ENCODE data around the gene AEN.

AEN gene

DNA sequence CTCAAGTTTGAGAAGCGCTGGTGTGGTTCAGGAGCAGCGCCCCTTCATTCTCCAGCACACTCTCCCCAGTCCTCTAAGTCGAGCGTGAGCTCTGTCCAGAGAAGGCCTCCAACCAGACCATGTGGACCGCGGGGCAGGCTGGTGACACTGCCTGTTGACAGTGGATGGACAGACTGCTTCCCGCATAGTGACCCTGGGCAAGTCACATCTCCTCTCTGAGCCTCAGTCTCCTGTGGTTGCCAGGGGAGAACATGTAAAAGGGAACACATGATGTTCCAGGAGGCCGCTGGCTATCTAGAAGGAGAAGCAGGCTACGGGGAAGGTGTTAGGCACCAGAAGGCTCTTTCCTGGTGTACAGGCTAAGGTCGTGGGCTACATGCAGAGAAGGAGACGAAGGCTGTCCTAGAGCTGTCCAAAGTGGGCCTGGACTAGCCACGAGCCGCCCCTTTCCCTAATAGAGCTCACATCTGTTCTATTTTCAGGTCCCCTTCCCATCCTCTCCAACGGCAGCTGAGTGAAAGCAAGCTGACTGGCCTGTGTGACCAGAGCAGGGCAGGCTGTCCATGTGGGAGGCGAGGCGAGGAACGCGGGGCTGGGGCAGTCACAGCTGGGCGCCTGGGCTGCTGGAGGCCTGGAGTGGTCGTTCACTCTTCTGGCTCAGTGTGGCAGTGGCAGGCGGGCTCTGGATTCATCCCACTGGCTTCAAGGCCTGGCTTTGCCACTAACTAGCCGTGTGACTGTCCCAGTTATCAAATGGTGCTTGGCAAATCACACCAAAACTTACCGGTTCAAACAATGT, 28.8 kb downstream of the AEN start:
- no peak for DNase-seq (ENCODE audit: low read depth)

DNA sequence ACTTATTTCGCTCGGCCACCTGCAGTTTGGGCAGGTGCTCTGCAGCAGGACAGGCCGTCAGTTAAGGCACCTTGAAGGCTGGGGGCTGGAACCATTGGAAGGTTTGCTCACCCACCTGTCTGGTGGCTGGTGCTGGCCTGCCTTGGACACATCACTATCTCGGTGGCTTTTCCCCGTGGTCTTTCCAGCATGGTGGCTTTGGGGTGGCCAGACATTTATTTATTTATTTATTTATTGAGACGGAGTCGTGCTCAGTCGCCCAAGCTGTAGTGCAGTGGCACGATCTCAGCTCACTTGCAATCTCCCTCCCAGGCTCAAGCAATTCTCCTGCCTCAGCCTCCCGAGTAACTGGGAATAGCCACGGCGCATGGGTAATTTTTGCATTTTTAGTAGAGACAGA, 29.4 kb downstream of the AEN start:
- no peak for DNase-seq (ENCODE audit: low read depth)

DNA sequence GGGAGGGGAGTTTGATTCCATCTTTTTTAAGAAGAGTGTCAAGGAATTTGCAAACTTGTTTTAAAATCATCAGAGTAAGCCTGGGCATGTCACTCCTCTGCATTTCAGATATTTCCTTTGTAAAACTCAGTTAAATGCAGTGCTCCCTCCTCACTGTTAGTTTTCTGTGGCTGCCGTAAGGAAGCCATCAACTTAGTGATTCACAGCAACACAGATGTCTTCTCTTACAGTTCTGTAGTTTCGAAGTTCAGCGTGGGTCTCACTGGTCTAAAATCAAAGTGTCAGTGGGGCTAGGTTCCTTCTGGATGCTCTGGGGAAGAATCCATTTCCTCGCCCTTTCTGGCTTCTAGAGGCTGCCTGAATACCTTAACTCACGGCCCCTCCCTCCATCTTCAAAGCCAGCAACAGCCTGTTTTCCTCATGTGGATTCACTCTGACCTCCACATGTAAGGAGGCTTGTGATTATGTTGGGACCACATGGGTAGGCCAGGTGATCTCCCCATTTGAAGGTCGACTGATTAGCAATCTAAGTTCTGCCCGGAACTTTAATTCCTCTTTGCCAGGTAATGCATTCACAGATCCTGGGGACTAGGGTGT, 30.1 kb downstream of the AEN start:
- DNase-seq (ENCODE audit: low read depth), result no peak

DNA sequence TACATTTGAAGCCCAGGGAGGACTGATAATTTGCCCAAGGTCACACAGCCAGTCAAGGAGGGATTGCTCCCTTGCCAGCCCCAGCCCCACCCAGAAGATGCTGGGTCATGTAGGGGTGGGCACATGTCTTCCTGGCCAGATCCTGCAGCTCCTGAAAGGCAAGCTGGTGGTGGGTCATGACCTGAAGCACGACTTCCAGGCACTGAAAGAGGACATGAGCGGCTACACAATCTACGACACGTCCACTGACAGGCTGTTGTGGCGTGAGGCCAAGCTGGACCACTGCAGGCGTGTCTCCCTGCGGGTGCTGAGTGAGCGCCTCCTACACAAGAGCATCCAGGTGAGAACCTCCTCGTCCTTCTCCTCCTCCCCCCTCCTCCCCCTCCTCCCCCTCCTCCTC, 30.8 kb downstream of the AEN start:
- DNase-seq (ENCODE audit: low read depth), result no peak

DNA sequence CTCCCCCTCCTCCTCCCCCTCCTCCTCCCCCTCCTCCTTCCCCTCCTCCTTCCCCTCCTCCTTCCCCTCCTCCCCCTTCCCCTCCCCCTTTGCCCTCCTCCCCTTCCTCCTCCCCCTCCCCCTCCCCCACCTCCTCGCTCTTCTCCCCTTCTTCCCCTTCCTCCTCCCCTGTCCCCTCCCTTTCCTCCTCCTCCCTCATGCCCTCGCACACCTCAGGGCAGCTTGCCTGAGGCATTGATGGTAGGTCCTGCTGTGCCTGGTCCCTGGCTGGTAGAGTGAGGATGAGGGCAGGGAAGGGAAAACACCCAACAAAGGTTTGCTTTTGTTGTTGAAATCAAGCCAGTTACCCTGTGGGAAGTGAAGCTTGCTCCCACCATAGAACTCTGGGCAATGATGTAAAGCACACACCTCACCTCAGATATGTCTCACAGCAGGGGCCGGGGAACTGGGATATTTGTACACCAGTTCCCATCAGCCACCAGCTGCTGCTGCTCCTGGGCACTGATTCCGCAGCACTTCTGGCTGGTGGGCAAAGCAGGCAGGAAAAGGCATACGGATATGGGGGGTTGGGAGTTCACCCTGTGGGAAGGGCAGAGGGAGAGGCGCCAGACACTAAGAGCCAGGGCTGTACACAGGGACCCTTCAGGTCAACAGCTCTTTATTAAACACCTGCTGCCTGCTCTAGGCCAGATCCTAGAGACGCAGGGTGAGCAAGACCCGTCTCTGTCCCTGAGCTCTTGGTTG, 31.5 kb downstream of the AEN start:
- no peak for DNase-seq (ENCODE audit: low read depth)

DNA sequence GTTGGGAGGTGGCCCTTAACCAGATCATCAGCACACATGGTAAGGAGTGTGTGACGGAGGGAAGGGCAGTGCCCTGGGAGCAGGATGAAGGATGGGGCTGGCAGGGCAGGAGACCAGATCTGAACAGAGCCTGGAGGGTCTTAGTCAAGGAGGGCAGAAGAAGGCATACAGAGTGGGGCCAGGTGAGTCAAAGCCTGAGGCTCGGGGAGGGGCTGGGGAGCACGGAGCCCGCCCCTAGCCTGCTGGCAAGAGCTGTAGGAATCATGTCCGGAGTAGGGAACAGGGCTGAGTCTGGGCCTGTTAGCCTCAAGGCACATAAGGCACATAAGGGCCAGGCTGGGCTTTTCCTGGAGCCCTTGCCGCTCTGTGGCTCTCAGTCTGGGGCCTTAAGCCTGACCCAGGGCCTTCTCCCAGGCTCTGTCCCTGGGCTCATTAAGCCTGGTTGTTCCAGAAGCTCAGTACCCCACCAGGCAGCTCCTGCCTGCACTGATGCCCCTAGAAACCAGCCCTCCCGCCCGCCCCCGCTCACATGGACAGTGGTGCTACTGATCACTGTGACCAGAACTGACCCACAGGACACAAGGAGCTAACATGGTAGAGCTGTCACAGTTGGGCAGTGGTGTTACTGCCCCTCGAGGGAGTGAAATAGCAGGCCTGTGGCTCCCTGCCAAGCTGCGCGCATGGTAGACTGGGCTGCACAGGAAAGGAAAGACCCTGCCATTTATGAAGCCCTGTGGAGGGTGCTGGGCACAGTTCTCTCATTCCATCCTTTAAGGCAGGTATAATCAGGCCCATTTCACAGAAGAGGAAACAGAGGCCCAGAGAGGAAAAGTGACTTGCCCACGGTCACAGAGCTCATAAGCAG, 32.3 kb downstream of the AEN start:
- no peak for DNase-seq (ENCODE audit: low read depth)

DNA sequence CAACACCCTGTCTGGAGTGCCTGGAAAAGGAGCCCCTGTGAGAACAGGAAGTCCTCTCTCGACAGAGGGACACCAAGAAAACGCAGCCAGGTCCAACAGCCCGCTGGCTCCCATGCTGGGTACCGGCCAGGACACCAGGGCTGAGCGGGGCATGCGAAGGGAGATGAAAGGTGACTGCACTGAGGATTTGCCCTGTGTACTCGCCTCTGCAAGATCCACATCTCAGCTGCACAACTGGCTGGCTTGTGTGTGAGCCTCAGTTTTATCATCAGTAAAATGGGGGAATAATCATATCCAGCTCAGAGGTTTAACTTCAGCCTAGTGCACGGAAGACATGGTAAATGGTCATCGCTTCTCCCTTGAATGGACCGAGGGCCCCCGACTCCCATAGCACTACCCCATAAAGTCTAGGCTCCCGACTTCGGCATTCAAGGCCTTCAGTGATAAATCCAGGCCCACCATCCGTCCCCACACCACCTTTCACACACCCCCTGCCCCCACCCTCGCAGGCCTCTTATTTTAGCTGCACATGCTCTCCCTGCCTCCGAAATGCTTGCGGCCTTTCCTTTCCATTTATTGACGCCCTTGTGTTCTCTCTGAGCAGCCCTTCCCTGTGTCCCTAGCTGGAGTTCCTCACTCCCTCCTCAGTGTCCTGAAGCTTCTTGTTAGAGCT, 33.4 kb downstream of the AEN start:
- no peak for DNase-seq (ENCODE audit: low read depth)

DNA sequence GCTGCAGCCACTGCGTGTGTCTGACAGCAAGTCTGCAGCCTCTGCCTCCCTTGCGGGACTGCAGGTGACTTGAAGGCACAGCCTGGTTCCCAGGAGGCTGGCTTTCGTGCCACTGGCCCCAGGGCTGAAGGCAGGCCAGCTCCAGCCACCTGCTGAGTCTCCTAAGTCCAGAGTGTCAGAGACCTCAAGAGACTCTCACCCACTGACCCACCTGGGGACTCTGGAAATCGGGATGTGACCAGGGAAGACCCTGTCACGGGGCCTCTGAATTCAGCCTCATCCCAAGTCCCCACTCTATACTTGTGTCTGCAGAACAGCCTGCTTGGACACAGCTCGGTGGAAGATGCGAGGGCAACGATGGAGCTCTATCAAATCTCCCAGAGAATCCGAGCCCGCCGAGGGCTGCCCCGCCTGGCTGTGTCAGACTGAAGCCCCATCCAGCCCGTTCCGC, 34.0 kb downstream of the AEN start:
- no peak for DNase-seq (ENCODE audit: low read depth)

DNA sequence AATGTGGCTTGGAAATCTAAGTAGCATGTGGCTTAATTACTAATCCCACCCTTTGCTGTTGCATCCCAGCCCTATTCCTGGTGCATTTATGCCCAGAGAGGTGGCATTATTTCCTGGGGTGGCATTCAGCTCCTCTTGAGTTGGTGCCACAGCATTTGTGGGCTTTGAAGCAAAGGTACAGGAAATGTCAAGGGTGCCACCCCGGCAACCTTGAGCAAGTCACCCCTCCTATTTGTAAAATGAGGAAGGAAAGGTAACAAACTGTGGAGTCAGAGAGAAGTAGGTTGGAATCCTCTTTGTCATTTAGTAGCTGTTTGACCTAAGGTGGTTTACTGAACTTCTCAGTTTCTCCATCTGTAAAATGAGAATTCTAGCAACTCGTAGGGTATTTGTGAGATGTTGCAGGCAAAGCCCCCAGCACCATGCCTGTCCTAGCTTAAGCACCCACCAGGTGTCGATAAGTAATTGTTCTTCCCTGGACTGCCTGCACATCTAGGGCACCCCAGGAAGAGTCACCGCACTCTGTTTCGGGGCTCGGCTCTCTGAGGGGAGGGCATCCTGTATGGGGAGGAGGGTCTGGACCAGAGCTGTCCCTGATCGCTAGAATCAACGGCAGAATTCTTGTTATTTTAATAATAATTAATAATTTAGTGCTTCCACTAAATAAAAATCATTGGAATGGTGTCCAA, 34.8 kb downstream of the AEN start:
- DNase-seq (ENCODE audit: low read depth), result no peak

DNA sequence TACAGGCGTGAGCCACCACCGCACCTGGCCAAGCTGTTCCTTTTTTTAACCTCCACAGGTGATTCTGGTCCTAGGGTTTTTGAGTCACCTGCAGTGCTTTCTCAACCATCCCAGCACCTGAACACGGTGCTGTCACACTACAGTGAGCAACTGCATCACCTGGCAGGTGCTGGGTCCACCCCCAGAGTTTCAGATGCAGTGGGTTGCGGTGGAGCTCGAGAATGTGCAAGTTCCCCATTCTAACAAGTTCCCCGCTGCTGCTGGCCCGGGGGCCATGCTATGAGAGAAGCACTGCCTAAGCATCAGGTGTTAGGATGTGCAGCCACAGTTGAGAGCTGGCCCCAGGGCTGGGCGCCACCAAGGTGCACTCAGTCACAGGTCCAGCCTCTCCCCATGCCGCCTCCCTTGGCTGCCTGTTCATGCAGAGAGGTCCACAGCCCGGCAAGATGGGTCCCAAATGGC, 35.7 kb downstream of the AEN start:
- no peak for DNase-seq (ENCODE audit: low read depth)

DNA sequence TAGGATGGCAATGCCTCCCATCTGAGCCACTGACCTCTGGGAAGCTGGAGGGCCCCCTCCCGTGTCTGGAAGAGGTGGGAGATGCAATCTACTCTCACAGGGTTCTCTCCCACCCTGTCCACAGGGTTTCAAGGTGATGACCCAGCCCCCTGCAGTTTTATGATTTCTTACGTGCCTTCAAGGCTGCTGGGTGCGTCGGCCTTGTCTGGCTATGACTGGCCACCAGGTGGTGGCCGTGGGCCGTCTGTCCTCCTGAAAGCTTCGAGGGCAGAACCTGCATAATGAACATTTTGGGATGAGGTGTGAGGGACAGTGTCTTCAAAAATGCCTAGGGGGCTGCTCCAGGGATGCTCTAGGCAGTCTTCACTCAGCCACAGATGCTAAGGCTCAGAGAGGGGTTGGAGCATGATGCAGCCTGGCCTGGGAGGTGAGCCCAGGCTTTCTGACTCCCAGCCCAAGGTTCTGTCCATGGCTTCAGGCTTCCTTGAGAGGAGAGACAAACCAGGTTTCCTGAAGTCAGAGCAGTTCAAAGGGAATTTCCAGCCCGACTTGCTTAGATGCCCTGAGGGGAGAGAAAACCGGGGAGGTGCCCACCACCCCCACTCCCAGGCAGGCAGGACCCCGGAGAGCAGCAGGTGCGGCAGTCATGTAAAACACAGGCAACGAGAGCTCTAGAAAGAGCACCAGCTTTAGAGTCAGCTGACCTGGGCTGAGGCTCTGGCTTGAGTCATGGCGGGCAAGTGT, 36.4 kb downstream of the AEN start:
- DNase-seq (ENCODE audit: low read depth), result no peak

DNA sequence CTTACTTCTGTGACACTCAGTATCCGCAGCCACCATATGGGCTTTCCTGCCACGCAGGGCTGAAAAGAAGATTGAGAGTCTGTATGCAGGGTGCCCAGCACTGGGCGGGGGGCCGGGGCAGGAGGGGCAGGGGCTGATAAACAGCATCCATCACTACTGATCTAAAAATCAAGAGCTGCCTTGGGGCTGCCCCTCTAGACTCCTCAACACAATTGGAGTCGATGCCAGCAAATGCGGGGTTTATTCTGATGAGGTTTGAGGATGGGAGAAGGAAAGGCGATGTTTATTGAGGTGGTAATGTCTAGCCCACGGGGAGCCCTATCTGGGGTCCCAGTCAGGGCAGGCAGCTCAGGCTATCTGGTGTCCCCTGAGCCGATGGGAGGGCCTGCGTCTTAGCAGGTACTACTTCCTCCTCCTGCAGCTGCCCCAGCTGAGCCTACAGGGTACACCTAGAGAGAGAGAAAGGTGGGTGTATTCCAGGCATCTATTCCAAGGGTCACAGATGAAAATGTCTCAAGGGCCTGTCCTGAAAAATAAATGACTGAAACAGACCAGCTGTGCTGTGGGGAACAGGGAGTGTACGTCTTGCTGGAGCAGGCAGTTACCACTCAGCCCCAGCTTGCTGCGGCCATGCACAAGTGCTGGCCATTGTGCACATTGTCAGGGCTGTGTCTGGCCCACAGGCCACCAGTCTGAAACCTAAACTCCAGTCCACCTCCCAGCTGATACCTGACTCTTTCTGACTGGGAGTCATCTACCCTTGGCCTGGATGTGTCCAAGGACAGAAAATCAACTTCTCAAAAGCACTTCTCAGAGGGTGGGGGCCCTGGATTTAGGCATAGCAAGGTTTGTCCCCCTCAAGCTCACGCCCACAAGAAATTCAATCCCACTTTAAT, 37.2 kb downstream of the AEN start:
- DNase-seq (ENCODE audit: low read depth), result no peak

DNA sequence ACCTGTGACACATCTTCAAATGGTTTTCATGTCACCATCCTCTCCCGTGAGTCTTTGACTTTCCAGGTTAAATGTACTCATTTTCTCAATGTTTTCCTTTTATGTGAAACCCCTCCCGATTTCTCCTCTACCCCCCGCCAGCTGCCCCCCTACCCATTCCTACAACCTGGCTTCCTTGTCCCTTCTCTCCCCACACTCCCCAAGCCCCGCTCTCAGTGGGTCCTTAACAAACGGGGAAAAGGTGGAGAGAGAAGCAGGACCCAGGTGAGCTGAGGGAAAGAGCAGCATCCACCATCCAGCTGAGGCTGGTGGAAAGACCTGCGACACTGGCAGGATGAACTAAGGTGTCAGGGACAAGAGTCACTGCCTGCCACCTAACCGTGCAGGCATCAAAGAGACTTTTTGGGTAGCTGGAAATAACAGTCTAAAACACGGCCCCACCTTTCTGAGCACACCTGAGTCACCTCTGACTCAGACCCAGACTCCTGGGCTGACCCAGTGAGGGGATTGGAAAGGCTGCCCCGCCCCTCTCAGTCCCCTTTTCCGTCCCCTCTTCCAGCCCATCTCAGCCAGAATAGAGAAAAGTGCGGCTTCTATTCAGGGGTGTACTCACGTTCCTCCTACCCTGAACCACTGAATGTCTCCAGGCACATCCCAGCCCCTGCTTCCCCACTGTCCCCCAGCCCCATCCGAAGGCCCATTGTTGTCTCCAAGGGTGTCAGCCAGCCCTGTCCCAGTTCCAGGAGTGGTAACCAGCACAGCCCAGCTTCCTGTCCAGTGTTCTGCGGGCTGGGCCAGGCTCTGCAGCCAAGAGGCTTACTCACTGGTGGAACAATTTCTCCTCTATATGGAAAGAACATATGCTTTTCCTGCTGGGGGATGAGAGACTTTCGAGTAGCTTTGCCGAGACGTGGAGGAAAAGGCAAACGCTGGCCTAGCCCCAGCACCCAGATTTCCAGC, 38.1 kb downstream of the AEN start:
- DNase-seq (ENCODE audit: low read depth), result no peak

DNA sequence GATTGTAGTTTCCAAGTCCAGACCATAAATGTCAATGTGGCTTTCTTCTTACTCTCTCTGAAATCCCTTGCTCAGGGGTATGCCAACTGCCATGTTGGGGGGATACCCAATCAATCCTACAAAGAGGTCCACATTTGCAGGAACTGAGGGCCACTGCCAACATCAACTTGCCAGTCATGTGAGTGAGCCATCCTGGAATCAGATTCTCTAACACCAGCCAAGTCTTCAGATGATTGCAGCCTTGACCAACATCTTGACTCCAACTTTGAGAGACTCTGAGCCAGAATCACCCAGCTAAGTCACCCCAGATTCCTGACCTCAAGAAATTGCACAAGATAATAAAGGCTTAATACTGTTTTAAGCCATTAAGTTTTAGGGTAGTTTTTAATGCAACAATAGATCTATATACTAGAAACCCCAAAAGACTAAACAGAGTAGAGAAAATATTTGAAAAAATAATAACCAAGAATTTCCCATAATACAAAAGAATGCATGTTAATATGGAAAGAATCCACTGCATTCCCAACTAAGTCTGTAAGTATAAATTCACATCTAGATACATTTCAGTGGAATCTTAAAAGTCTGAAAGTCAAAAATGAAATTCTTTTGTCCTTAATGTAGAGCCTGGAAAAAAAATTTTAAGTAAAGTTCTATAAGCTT, 40.0 kb downstream of the AEN start:
- no peak for DNase-seq (ENCODE audit: low read depth)

DNA sequence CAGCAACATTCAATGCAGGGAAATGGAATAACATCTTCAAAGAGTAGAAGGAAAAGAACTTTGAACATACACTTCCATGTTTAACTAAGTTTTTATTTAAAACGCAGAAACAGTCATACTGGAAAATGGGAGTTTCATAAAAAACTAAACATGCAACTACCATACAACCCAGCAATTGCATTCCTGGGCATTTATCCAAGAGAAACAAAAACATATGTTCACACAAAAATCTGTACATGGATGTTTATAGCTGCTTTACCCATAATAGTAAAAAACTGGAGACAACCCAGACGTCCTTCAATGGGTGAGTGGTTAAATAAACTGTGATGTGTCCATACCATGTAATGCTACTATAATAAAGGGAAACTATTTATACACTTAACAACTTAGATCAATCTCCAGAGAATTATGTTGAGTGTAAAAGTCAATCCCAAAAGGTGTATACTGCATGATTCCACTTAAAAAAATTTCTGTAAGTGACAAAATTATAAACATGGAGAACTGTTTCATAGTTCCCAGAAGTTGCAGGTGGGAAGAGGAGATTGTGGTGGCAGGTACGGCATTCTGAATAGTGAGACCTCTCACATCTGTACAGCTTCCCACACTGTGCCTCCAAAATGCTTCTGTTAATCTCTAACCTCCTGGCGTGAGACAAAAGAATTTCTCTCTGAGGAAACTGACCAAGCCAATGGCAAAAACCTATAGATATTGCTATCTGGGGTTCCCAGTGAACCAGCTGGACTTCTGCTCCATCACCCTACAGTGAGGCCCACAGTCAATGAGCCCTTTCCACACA, 40.8 kb downstream of the AEN start:
- DNase-seq (ENCODE audit: low read depth), result no peak

DNA sequence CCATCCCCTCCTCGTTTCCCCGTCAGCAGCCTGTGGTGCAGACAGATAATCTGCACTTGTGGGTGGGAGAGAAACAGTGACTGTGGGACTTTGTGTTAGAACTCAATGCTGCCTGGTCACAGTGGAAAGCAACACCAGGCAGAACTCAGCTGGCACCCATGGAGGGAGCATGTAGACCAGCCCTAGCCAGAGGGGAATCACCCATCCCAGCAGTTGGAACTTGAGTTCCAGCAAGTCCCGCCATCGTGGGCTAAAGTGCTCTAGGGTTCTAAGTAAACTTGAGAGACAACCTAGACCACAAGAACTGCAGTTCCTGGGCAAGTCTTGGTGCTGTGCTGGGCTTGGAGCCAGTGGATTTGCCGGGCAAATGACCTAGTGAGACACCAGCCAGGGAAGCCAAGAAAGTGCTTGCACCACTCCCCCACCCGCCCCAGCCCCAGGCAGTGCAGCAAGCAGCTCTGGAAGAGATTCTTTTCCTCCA, 42.0 kb downstream of the AEN start:
- DNase-seq (ENCODE audit: low read depth), result no peak
